ENCODE measurements around the gene CCL4L2. TPM values are rescaled to one million over a fixed set of nuclear protein-coding genes. Genes with fewer than 3 reads are reported as not detected.
"Not testable (repeated sequence)": the region's sequence is repeated elsewhere in the genome, so short reads cannot be mapped to it uniquely, and the experiment has no call there.

CCL4L2 gene
- polyA plus RNA-seq, 1 donor from 2014 or later, result not detected

- Mint-ChIP-seq H3K4me1 (peaks cover 22 to 29% (median 29%) of the 10 kb centered on the region in 3 donors), H3K4me3 (peak overlapping the region in 1 of 4 donors; percentile 51), H3K27me3 (peaks cover 39% of the 10 kb centered on the region)
- not testable (repeated sequence) for H3K9me3 Mint-ChIP-seq, H3K27ac Mint-ChIP-seq, H3K36me3 Mint-ChIP-seq
These were observed 4.4 kb upstream of the CCL4L2 start for GRCh38 chr17:36206486-36206821.

GRCh38 chr17:36207383-36207782 is 3.5 kb upstream of the CCL4L2 start:
- Mint-ChIP-seq H3K4me3 (peak overlapping the region in 2 of 4 donors; percentile 47 to 54), H3K4me1 (peaks cover 20 to 34% (median 33%) of the 10 kb centered on the region in 3 donors), H3K27me3 (peaks cover 39% of the 10 kb centered on the region)
- H3K27ac Mint-ChIP-seq, H3K9me3 Mint-ChIP-seq, H3K36me3 Mint-ChIP-seq: not testable (repeated sequence)

GRCh38 chr17:36209575-36209974 is 1.3 kb upstream of the CCL4L2 start:
- no peaks in the 10 kb centered on the region for H3K9me3 Mint-ChIP-seq
- H3K27me3 Mint-ChIP-seq, result peaks cover 46% of the 10 kb centered on the region
- H3K27ac Mint-ChIP-seq, result no peak overlapping the region
- H3K4me3 Mint-ChIP-seq, result peak overlapping the region in 1 of 4 donors; percentile 1
- H3K4me1 Mint-ChIP-seq, result peaks cover 17 to 32% (median 30%) of the 10 kb centered on the region in 3 donors
- peaks cover 2% of the 10 kb centered on the region for H3K36me3 Mint-ChIP-seq

- Mint-ChIP-seq H3K27me3 (peaks cover 43% of the 10 kb centered on the region), H3K4me1 (peaks cover 13 to 29% (median 26%) of the 10 kb centered on the region in 3 donors), H3K27ac (peak overlapping the region in 1 of 3 donors; percentile 32)
- not testable (repeated sequence) for H3K36me3 Mint-ChIP-seq, H3K4me3 Mint-ChIP-seq, H3K9me3 Mint-ChIP-seq
These were observed 815 bp downstream of the CCL4L2 start for GRCh38 chr17:36211484-36212271.

GRCh38 chr17:36212272-36212605 is 1.4 kb downstream of the CCL4L2 start:
- H3K9me3 Mint-ChIP-seq, result no peaks in the 10 kb centered on the region
- H3K4me1 Mint-ChIP-seq, result peaks cover 12 to 24% (median 23%) of the 10 kb centered on the region in 3 donors
- peak overlapping the region in 1 of 4 donors; percentile 15 for H3K4me3 Mint-ChIP-seq
- no peaks in the 10 kb centered on the region for H3K36me3 Mint-ChIP-seq
- peaks cover 37% of the 10 kb centered on the region for H3K27me3 Mint-ChIP-seq
- peak overlapping the region in 1 of 3 donors; percentile 32 for H3K27ac Mint-ChIP-seq

GRCh38 chr17:36212966-36213365 is 2.1 kb downstream of the CCL4L2 start:
- Mint-ChIP-seq H3K36me3 (no peaks in the 10 kb centered on the region), H3K4me1 (peaks cover 12 to 22% (median 20%) of the 10 kb centered on the region in 3 donors), H3K27ac (no peak overlapping the region), H3K4me3 (no peak overlapping the region), H3K9me3 (peaks cover 0 to 4% (median 0%) of the 10 kb centered on the region in 3 donors), H3K27me3 (peaks cover 38% of the 10 kb centered on the region)

- peaks cover 12 to 22% (median 19%) of the 10 kb centered on the region in 3 donors for H3K4me1 Mint-ChIP-seq
- peaks cover 0 to 10% (median 0%) of the 10 kb centered on the region in 3 donors for H3K9me3 Mint-ChIP-seq
- H3K36me3 Mint-ChIP-seq, result peaks cover 2% of the 10 kb centered on the region
- no peak overlapping the region for H3K4me3 Mint-ChIP-seq
- no peak overlapping the region for H3K27ac Mint-ChIP-seq
- peaks cover 45% of the 10 kb centered on the region for H3K27me3 Mint-ChIP-seq
These were observed 2.8 kb downstream of the CCL4L2 start for GRCh38 chr17:36213695-36214094.

GRCh38 chr17:36214918-36215317 is 4.1 kb downstream of the CCL4L2 start:
- Mint-ChIP-seq H3K36me3 (peaks cover 6% of the 10 kb centered on the region), H3K9me3 (peaks cover 0 to 13% (median 0%) of the 10 kb centered on the region in 3 donors), H3K4me3 (no peak overlapping the region), H3K4me1 (peaks cover 11 to 18% (median 15%) of the 10 kb centered on the region in 3 donors), H3K27ac (no peak overlapping the region), H3K27me3 (peaks cover 55% of the 10 kb centered on the region)

GRCh38 chr17:36215406-36216308 is 4.8 kb downstream of the CCL4L2 start:
- not testable (repeated sequence) for H3K27ac Mint-ChIP-seq, H3K4me3 Mint-ChIP-seq, H3K36me3 Mint-ChIP-seq
- peaks cover 57% of the 10 kb centered on the region for H3K27me3 Mint-ChIP-seq
- peaks cover 0 to 13% (median 0%) of the 10 kb centered on the region in 3 donors for H3K9me3 Mint-ChIP-seq
- H3K4me1 Mint-ChIP-seq, result peaks cover 4 to 11% (median 8%) of the 10 kb centered on the region in 3 donors

- H3K27ac Mint-ChIP-seq, H3K4me1 Mint-ChIP-seq, H3K4me3 Mint-ChIP-seq: not testable (repeated sequence)
- Mint-ChIP-seq H3K27me3 (peaks cover 40% of the 10 kb centered on the region), H3K9me3 (peaks cover 0 to 13% (median 0%) of the 10 kb centered on the region in 3 donors), H3K36me3 (peaks cover 10% of the 10 kb centered on the region)
These were observed 8.7 kb downstream of the CCL4L2 start for GRCh38 chr17:36219556-36219955.

GRCh38 chr17:36220737-36221580 is 10.1 kb downstream of the CCL4L2 start:
- peaks cover 32% of the 10 kb centered on the region for H3K27me3 Mint-ChIP-seq
- peaks cover 0 to 16% (median 0%) of the 10 kb centered on the region in 3 donors for H3K9me3 Mint-ChIP-seq
- H3K4me1 Mint-ChIP-seq, H3K4me3 Mint-ChIP-seq, H3K27ac Mint-ChIP-seq: not testable (repeated sequence)
- peaks cover 10% of the 10 kb centered on the region for H3K36me3 Mint-ChIP-seq

GRCh38 chr17:36221581-36222100 is 10.8 kb downstream of the CCL4L2 start:
- H3K9me3 Mint-ChIP-seq, result peaks cover 0 to 16% (median 0%) of the 10 kb centered on the region in 3 donors
- H3K4me1 Mint-ChIP-seq, H3K27ac Mint-ChIP-seq, H3K4me3 Mint-ChIP-seq: not testable (repeated sequence)
- peaks cover 32% of the 10 kb centered on the region for H3K27me3 Mint-ChIP-seq
- H3K36me3 Mint-ChIP-seq, result peaks cover 10% of the 10 kb centered on the region

GRCh38 chr17:36222967-36223366 is 12.1 kb downstream of the CCL4L2 start:
- Mint-ChIP-seq H3K27me3 (peaks cover 28% of the 10 kb centered on the region), H3K9me3 (peaks cover 0 to 12% (median 0%) of the 10 kb centered on the region in 3 donors), H3K36me3 (peaks cover 10% of the 10 kb centered on the region)
- H3K4me1 Mint-ChIP-seq, H3K4me3 Mint-ChIP-seq, H3K27ac Mint-ChIP-seq: not testable (repeated sequence)

GRCh38 chr17:36229644-36230043 is 18.8 kb downstream of the CCL4L2 start:
- H3K27ac Mint-ChIP-seq, H3K4me1 Mint-ChIP-seq, H3K27me3 Mint-ChIP-seq, H3K4me3 Mint-ChIP-seq, H3K9me3 Mint-ChIP-seq, H3K36me3 Mint-ChIP-seq: not testable (repeated sequence)
